DOHH2 (cell line): ENCODE results near the gene SLC35G4.

Experiments
- CTCF ChIP-seq: fragments of 200-600 bp; sonication (generic); IDR thresholded peaks from one replicate; pipeline ENCODE4 v1.5.1; 2014; ENCODE audit warnings: antibody characterized with exemption, mild to moderate bottlenecking, low read depth, low read length; ENCODE audit not compliant: poor library complexity, severe bottlenecking
- EZH2phosphoT487 ChIP-seq: fragments of 200-600 bp; sonication (generic); IDR thresholded peaks from 2 replicates; pipeline ENCODE4 v1.6.1; 2017; ENCODE audit warnings: borderline replicate concordance, mild to moderate bottlenecking, antibody characterized with exemption, low read length, moderate library complexity, mixed read lengths

DNA sequence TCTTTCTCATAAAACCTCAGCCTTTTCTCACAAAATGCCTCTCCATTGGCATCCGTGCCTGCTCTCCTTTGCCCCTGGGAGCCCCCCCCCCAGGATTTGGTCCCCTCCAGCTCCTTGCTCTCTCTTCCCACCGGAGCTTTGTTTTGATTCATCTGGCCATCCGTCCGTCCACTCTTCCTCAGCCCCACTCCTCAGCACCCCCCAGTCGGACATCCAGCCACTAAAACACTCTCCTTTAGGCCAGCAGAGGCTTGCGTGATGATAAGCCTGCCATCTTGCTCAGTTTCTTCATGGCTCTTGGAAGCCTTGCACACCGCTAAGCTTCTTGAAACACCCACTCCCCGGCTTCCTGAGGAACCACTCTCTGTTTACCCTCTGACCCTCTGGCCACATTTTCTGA lies 48.2 kb downstream of the SLC35G4 start:
- TF ChIP-seq CTCF: no peak
- no peak for TF ChIP-seq EZH2phosphoT487
